H9 (cell line): ENCODE data around the gene MZB1. TPM values are rescaled to one million over a fixed set of nuclear protein-coding genes. Genes with fewer than 3 reads are reported as not detected.

Experiments
- DNase-seq: peaks from one replicate; pipeline ENCODE4 v3.0.0-alpha.2; 2017
- H2AFZ ChIP-seq: one replicate; pipeline ENCODE4 v1.6.1; 2013; ENCODE audit warnings: mild to moderate bottlenecking, low read length, control low read depth, moderate library complexity
- H2AK5ac ChIP-seq: 2 replicates; pipeline ENCODE4 v1.6.1; 2013; ENCODE audit warnings: low read length, control low read depth, mixed read lengths; ENCODE audit not compliant: insufficient read length
- H2BK120ac ChIP-seq: one replicate; pipeline ENCODE4 v1.6.1; 2013; ENCODE audit warnings: low read depth, mild to moderate bottlenecking, low read length, control low read depth, inconsistent platforms; ENCODE audit not compliant: poor library complexity, severe bottlenecking
- H2BK12ac ChIP-seq: 2 replicates; pipeline ENCODE4 v1.6.1; 2013; ENCODE audit warnings: low read length, control low read depth, mixed read lengths, low read depth; ENCODE audit not compliant: insufficient read length
- H2BK15ac ChIP-seq: 2 replicates; pipeline ENCODE4 v1.6.1; 2013; ENCODE audit warnings: low read depth, low read length, control low read depth
- H2BK20ac ChIP-seq: one replicate; pipeline ENCODE4 v1.6.1; 2013; ENCODE audit warnings: low read depth, mild to moderate bottlenecking, low read length, control low read depth, inconsistent platforms; ENCODE audit not compliant: poor library complexity, severe bottlenecking
- H2BK5ac ChIP-seq: 2 replicates; pipeline ENCODE4 v1.6.1; 2013; ENCODE audit warnings: low read length, control low read depth, mixed read lengths; ENCODE audit not compliant: insufficient read length
- H3K14ac ChIP-seq: 2 replicates; pipeline ENCODE4 v1.6.1; 2013; ENCODE audit warnings: low read length, control low read depth; ENCODE audit not compliant: insufficient read depth
- H3K18ac ChIP-seq: 2 replicates; pipeline ENCODE4 v1.6.1; 2013; ENCODE audit warnings: low read depth, mild to moderate bottlenecking, mixed read lengths, low read length, control low read depth; ENCODE audit not compliant: insufficient read length
- H3K23ac ChIP-seq: 2 replicates; pipeline ENCODE4 v1.6.1; 2013; ENCODE audit warnings: low read length, control low read depth, mixed read lengths, low read depth; ENCODE audit not compliant: insufficient read length
- H3K23me2 ChIP-seq: 2 replicates; pipeline ENCODE4 v1.6.1; 2013; ENCODE audit warnings: low read depth, mild to moderate bottlenecking, mixed read lengths, low read length, control low read depth; ENCODE audit not compliant: insufficient read length, poor library complexity, severe bottlenecking
- H3K27ac ChIP-seq: 2 replicates; pipeline ENCODE4 v1.5.1; 2013; ENCODE audit warnings: low read length, control low read depth, mixed read lengths, low read depth; ENCODE audit not compliant: insufficient read length
- H3K27me3 ChIP-seq: 2 replicates; pipeline ENCODE4 v1.6.1; 2013; ENCODE audit warnings: low read length, control low read depth, inconsistent platforms; ENCODE audit not compliant: insufficient read depth
- H3K4ac ChIP-seq: 2 replicates; pipeline ENCODE4 v1.6.1; 2013; ENCODE audit warnings: low read depth, mild to moderate bottlenecking, control low read depth, inconsistent platforms, low read length, moderate library complexity
- H3K4me1 ChIP-seq: 2 replicates; pipeline ENCODE4 v1.6.1; 2013; ENCODE audit warnings: low read length, control low read depth, inconsistent platforms; ENCODE audit not compliant: insufficient read depth
- H3K4me2 ChIP-seq: 2 replicates; pipeline ENCODE4 v1.6.1; 2013; ENCODE audit warnings: low read length, control low read depth, mixed read lengths; ENCODE audit not compliant: insufficient read length, insufficient read depth
- H3K56ac ChIP-seq: 2 replicates; pipeline ENCODE4 v1.6.1; 2013; ENCODE audit warnings: low read depth, mild to moderate bottlenecking, mixed read lengths, low read length, control low read depth; ENCODE audit not compliant: insufficient read length
- H3K79me1 ChIP-seq: 2 replicates; pipeline ENCODE4 v1.6.1; 2013; ENCODE audit warnings: low read depth, mild to moderate bottlenecking, moderate library complexity, low read length, control low read depth, inconsistent platforms; ENCODE audit not compliant: insufficient read depth, poor library complexity, severe bottlenecking
- H3K79me2 ChIP-seq: 2 replicates; pipeline ENCODE4 v1.6.1; 2013; ENCODE audit warnings: low read length, control low read depth, inconsistent platforms; ENCODE audit not compliant: insufficient read depth
- H3K9ac ChIP-seq: 2 replicates; pipeline ENCODE4 v1.6.1; 2013; ENCODE audit warnings: low read length, control low read depth, mixed read lengths; ENCODE audit not compliant: insufficient read length; ENCODE audit errors: extremely low read depth
- H3K9me3 ChIP-seq: one replicate; pipeline ENCODE4 v1.6.1; 2013; ENCODE audit warnings: low read depth, low read length, inconsistent platforms; ENCODE audit not compliant: control insufficient read depth
- H3T11ph ChIP-seq: one replicate; pipeline ENCODE4 v1.6.1; 2013; ENCODE audit warnings: mild to moderate bottlenecking, low read length, control low read depth, inconsistent platforms
- H4K20me1 ChIP-seq: one replicate; pipeline ENCODE4 v1.6.1; 2013; ENCODE audit not compliant: control insufficient read depth, insufficient read length, insufficient read depth
- H4K5ac ChIP-seq: 2 replicates; pipeline ENCODE4 v1.6.1; 2013; ENCODE audit warnings: low read depth, mild to moderate bottlenecking, mixed read lengths, low read length, control low read depth; ENCODE audit not compliant: insufficient read length
- H4K8ac ChIP-seq: replicated peaks from 2 replicates; pipeline ENCODE4 v1.6.1; 2013; ENCODE audit warnings: low read length, control low read depth, mixed read lengths, low read depth; ENCODE audit not compliant: insufficient read length
- H4K91ac ChIP-seq: 2 replicates; pipeline ENCODE4 v1.6.1; 2013; ENCODE audit warnings: low read depth, mild to moderate bottlenecking, moderate library complexity, mixed read lengths, low read length, control low read depth; ENCODE audit not compliant: insufficient read length
- H3K27ac Mint-ChIP-seq, 3 experiments: 2 replicates in 2 of 3; 3 replicates in 1 of 3; pipeline ENCODE4 v1.8.0; 2020 to 2021; ENCODE audit warnings: mixed read lengths in 3 of 3, mild to moderate bottlenecking in 1 of 3, moderate library complexity in 1 of 3
- H3K27me3 Mint-ChIP-seq: 2 replicates; pipeline ENCODE4 v1.8.0; 2021; ENCODE audit warnings: low read depth, mild to moderate bottlenecking, moderate library complexity, mixed read lengths
- H3K36me3 Mint-ChIP-seq, 3 experiments: 2 replicates in 2 of 3; 3 replicates in 1 of 3; pipeline ENCODE4 v1.8.0; 2020 to 2021; ENCODE audit warnings: low read depth in 3 of 3, mixed read lengths in 3 of 3; ENCODE audit not compliant: insufficient read depth in 1 of 3
- H3K4me1 Mint-ChIP-seq, 2 experiments: 2 replicates each; pipeline ENCODE4 v1.8.0; 2020; ENCODE audit warnings: mixed read lengths in 2 of 2
- H3K4me3 Mint-ChIP-seq, 2 experiments: 2 replicates in 1 of 2; 3 replicates in 1 of 2; pipeline ENCODE4 v1.8.0; 2020 to 2021; ENCODE audit warnings: mild to moderate bottlenecking in 2 of 2, mixed read lengths in 2 of 2, moderate library complexity in 1 of 2
- H3K9me3 Mint-ChIP-seq, 2 experiments: 2 replicates in 1 of 2; 3 replicates in 1 of 2; pipeline ENCODE4 v1.8.0; 2020; ENCODE audit warnings: mild to moderate bottlenecking in 2 of 2, mixed read lengths in 2 of 2, moderate library complexity in 1 of 2
- CTCF ChIP-seq: fragments of 200-600 bp; sonication (generic); conservative IDR thresholded peaks from 3 replicates; pipeline ENCODE4 v1.8.0; 2021; ENCODE audit warnings: antibody characterized with exemption, mild to moderate bottlenecking
- WGBS: extraction: QIAGEN DNeasy Blood & Tissue Kit; methylation state at CpG from one replicate; pipeline ENCODE4 v1.1.7; 2013; ENCODE audit warnings: missing lambda C conversion rate, low lambda C conversion rate, mixed read lengths; ENCODE audit not compliant: insufficient read length; ENCODE audit errors: extremely low coverage; 5-methylcytosine and 5-hydroxymethylcytosine counted together
- total RNA-seq: library from RNA; stranded (reverse); gene quantifications from 2 replicates; pipeline ENCODE4 v1.2.1, GENCODE V29; 2021

MZB1 gene
- total RNA-seq, 1 experiment from 2014 or later, result 0.31 TPM

GRCh38 chr5:139376364-139376763 is 13.3 kb downstream of the MZB1 start:
- Histone ChIP-seq H3T11ph (no peak overlapping the region), H2BK15ac (no peak overlapping the region), H2BK120ac (no peak overlapping the region), H2AK5ac (no peak overlapping the region), H3K4ac (no peak overlapping the region), H2BK5ac (no peak overlapping the region), H2BK12ac (no peak overlapping the region), H3K79me1 (no peaks in the 10 kb centered on the region), H3K14ac (no peak overlapping the region), H3K9ac (no peak overlapping the region), H4K20me1 (no peaks in the 10 kb centered on the region), H2AFZ (no peak overlapping the region), H3K4me2 (no peak overlapping the region), H3K27me3 (no peaks in the 10 kb centered on the region), H3K56ac (no peak overlapping the region), H3K18ac (no peak overlapping the region), H3K23ac (no peak overlapping the region), H2BK20ac (no peak overlapping the region), H4K91ac (no peak overlapping the region), H3K79me2 (no peaks in the 10 kb centered on the region), H3K27ac (no peak overlapping the region), H3K9me3 (no peaks in the 10 kb centered on the region), H3K23me2 (no peaks in the 10 kb centered on the region), H4K5ac (no peak overlapping the region), H3K4me1 (no peaks in the 10 kb centered on the region), H4K8ac (no peak overlapping the region)
- peaks cover 13 to 17% of the 10 kb centered on the region in 2 experiments; a peak in 3 of 4 replicates for H3K4me1 Mint-ChIP-seq
- TF ChIP-seq CTCF, result no peak
- H3K27me3 Mint-ChIP-seq, result no peaks in the 10 kb centered on the region
- no peak overlapping the region for H3K4me3 Mint-ChIP-seq
- DNase-seq, result no peak
- H3K9me3 Mint-ChIP-seq, result no peaks in the 10 kb centered on the region
- WGBS, result no CpG with 5 or more reads among the region's 7 CpGs
- no peak overlapping the region; a peak in 1 of 7 replicates for H3K27ac Mint-ChIP-seq
- peaks cover 6 to 23% (median 8%) of the 10 kb centered on the region in 3 experiments; a peak in 6 of 7 replicates for H3K36me3 Mint-ChIP-seq
